ENCODE measurements around the gene SMCO3. TPM values are rescaled to one million over a fixed set of nuclear protein-coding genes. Genes with fewer than 3 reads are reported as not detected.

SMCO3 gene
- total and polyA plus RNA-seq, 2 of the 13 experiments (the other 11 are each of a cell fraction or from before 2014, with no cell fraction given): 0.29 to 0.42 TPM

Other genes with a start within 250 kb of the SMCO3 start
- not detected in 2 replicates for gene PLBD1, start 246.3 kb downstream of the SMCO3 start, total RNA-seq (2016; rRNA removed; fragmentation: Illumina TruSeq; extraction: Trizol)
- not detected in 2 replicates for gene PLBD1, start 246.3 kb downstream of the SMCO3 start, polyA plus RNA-seq (2011; rRNA removed)
- not detected in 2 replicates for gene GUCY2C, start 117.6 kb downstream of the SMCO3 start, total RNA-seq (2016; rRNA removed; fragmentation: Illumina TruSeq; extraction: Trizol)
- gene GUCY2C, start 117.6 kb downstream of the SMCO3 start, polyA plus RNA-seq (2011; rRNA removed): 0.09 TPM in 1 of 2 replicates, not detected in the other
- gene WBP11, start 10.7 kb downstream of the SMCO3 start, total RNA-seq (2016; rRNA removed; fragmentation: Illumina TruSeq; extraction: Trizol): 31.0 and 44.4 TPM in 2 replicates
- 6.6 and 7.6 TPM in 2 replicates for gene WBP11, start 10.7 kb downstream of the SMCO3 start, polyA plus RNA-seq (2011; rRNA removed)
- gene C12orf60, start 10.5 kb downstream of the SMCO3 start, total RNA-seq (2016; rRNA removed; fragmentation: Illumina TruSeq; extraction: Trizol): 1.4 and 2.3 TPM in 2 replicates
- 0.55 and 0.69 TPM in 2 replicates for gene C12orf60, start 10.5 kb downstream of the SMCO3 start, polyA plus RNA-seq (2011; rRNA removed)
- gene ART4, start 29.3 kb upstream of the SMCO3 start, total RNA-seq (2016; rRNA removed; fragmentation: Illumina TruSeq; extraction: Trizol): 12.0 and 20.3 TPM in 2 replicates
- gene ART4, start 29.3 kb upstream of the SMCO3 start, polyA plus RNA-seq (2011; rRNA removed): 15.9 and 17.6 TPM in 2 replicates
- gene MGP, start 71.7 kb upstream of the SMCO3 start, total RNA-seq (2016; rRNA removed; fragmentation: Illumina TruSeq; extraction: Trizol): not detected in 2 replicates
- gene MGP, start 71.7 kb upstream of the SMCO3 start, polyA plus RNA-seq (2011; rRNA removed): not detected in 2 replicates
- gene ERP27, start 124.4 kb upstream of the SMCO3 start, total RNA-seq (2016; rRNA removed; fragmentation: Illumina TruSeq; extraction: Trizol): 5.1 and 6.6 TPM in 2 replicates
- gene ERP27, start 124.4 kb upstream of the SMCO3 start, polyA plus RNA-seq (2011; rRNA removed): 1.6 and 1.8 TPM in 2 replicates
- gene ARHGDIB, start 147.4 kb upstream of the SMCO3 start, total RNA-seq (2016; rRNA removed; fragmentation: Illumina TruSeq; extraction: Trizol): 0.11 and 0.28 TPM in 2 replicates
- 0.87 and 0.88 TPM in 2 replicates for gene ARHGDIB, start 147.4 kb upstream of the SMCO3 start, polyA plus RNA-seq (2011; rRNA removed)
- gene PDE6H, start 158.9 kb upstream of the SMCO3 start, total RNA-seq (2016; rRNA removed; fragmentation: Illumina TruSeq; extraction: Trizol): not detected in 2 replicates
- gene PDE6H, start 158.9 kb upstream of the SMCO3 start, polyA plus RNA-seq (2011; rRNA removed): not detected in 2 replicates